HTR-8/SVneo (cell line): ENCODE data around the gene HCLS1.
"Not testable (repeated sequence)": the region's sequence is repeated elsewhere in the genome, so short reads cannot be mapped to it uniquely, and the experiment has no call there.

Source experiments
- DNase-seq: peaks from one replicate; pipeline ENCODE4 v3.0.0; 2011; ENCODE audit warnings: low spot score, mixed read lengths; ENCODE audit not compliant: insufficient read length
- FAIRE-seq: peaks from 2 replicates; lab custom pipeline; 2011; peaks lifted over from hg19 to GRCh38; lab: Jason Lieb, UNC

HCLS1 gene

GRCh38 chr3:121601212-121601812 lies 59.4 kb downstream of the HCLS1 start:
- FAIRE-seq (no peak), DNase-seq (no peak)

GRCh38 chr3:121599900-121600299 lies 60.8 kb downstream of the HCLS1 start:
- not testable (repeated sequence) for DNase-seq, FAIRE-seq

DNA sequence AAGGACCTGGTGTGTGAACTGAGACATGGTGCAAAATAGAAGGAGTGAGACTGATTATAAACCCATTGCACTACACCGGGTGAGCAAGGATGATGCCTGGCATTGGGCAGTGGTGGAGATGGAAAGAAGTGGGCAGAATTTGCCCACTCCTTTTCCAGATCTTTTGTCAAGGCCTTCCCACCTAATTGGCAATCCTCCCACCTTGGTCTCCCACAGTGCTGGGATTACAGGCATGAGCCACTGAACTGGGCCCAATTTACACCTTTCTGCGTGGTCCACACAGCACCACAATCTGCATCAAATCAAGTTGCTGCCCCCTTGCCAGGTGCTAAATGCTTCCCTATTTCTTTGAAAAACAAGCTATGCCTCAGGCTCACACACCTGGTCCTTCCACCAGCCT lies 62.1 kb downstream of the HCLS1 start:
- DNase-seq, result no peak
- no peak for FAIRE-seq

DNA sequence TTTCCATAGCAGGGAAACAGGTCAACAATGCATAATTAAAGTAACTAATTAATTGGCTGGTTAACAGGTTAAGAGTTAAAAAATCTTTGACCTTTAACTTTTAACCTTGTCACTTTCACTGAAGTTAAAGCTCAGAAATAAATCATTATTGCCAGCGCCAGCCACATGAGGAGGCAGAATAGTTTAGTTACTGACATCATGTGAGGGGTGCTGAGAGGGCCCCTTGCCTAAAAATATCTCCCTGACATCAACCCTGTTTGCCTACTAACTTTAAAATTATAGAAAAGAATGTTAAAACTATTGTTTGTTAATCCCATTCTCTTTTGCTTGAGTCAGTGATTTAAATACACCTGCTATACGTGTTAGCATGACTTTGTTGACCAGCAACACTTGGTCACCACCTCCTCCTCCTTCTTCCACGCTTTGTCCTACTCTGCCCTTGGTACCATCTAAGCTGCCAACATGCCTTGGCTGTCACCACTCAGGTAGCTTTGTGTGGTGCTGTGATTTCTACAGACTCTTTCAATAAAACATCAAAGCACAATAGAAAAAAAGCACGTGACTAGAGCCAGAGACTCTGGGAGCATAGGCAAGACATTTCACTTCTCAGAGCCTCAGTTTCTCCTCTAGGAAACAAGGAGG lies 64.8 kb downstream of the HCLS1 start:
- no peak for FAIRE-seq

DNA sequence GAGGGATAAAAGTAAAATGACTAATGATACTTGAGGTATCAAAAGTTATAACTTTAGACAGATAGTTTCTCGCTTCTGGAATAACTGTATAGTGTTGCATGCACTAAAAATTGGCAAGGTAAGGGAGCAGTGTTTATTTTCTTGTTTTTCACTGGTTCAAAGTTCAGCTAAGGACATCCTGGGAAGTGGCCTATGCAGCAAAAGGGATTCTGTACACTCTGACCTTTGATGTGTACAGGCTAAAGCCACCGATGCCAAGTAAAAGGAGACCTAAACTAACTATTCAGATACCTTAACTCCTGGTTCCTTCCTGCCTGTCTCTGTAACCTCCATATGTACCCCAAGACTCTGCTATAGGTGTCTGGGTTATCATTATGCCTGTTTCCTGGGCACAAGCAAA lies 65.9 kb downstream of the HCLS1 start:
- no peak for DNase-seq
- FAIRE-seq, result no peak

More for the DNA sequence above, 64.8 kb downstream of the HCLS1 start:
- no peak for DNase-seq

DNA sequence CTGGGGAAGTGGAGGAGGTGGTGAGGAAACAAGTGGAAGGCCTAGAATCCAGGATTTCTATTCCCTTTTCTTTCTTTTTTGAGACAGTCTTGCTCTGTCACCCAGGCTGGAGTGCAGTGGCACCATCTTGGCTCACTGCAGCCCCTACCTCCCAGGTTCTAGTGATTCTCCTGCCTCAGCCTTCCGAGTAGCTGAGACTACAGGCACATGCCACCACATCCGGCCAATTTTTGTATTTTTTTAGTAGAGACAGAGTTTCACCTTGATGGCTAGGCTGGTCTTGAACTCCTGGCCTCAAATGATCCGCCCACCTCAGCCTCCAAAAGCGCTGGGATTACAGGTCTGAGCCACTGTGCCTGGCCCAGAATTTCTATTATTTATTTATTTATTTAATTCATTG lies 66.9 kb downstream of the HCLS1 start:
- not testable (repeated sequence) for FAIRE-seq, DNase-seq

- DNase-seq (no peak), FAIRE-seq (no peak)
Observed at GRCh38 chr3:121592856-121593702, 67.6 kb downstream of the HCLS1 start, which contains the start of gene FBXO40. Gene FBXO40 (plus strand): TSS chr3:121593379. CDS start chr3:121620576, 27,197 bp downstream.

GRCh38 chr3:121584418-121584817 lies 76.3 kb downstream of the HCLS1 start:
- DNase-seq (no peak), FAIRE-seq (no peak)

DNA sequence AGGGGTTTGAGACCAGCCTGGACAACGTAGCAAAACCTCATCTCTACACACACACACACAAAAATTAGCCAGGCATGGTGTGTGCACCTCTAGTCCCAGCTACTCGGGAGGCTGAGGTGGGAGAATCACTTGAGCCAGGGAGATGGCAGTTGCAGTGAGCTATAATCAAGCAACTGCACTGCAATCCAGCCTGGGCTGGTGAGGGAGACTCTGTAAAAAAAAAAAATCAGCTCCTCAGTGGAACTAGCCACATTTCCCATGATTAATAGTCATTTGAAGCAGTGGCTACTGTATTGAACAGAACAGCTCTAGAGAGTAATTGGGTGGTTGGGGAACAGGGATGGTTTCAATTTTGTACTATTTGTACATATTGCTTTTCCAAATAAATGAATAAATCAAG lies 79.0 kb downstream of the HCLS1 start:
- FAIRE-seq (no peak), DNase-seq (no peak)
